NCI-H510A (cell line): Measurements from ENCODE around the gene IP6K2.
"Not testable (repeated sequence)": the region's sequence is repeated elsewhere in the genome, so short reads cannot be mapped to it uniquely, and the experiment has no call there.

Experiments used
- DNase-seq: peaks from one replicate; lab custom pipeline; 2025; lab: John Stamatoyannopoulos, UW

IP6K2 gene

DNA sequence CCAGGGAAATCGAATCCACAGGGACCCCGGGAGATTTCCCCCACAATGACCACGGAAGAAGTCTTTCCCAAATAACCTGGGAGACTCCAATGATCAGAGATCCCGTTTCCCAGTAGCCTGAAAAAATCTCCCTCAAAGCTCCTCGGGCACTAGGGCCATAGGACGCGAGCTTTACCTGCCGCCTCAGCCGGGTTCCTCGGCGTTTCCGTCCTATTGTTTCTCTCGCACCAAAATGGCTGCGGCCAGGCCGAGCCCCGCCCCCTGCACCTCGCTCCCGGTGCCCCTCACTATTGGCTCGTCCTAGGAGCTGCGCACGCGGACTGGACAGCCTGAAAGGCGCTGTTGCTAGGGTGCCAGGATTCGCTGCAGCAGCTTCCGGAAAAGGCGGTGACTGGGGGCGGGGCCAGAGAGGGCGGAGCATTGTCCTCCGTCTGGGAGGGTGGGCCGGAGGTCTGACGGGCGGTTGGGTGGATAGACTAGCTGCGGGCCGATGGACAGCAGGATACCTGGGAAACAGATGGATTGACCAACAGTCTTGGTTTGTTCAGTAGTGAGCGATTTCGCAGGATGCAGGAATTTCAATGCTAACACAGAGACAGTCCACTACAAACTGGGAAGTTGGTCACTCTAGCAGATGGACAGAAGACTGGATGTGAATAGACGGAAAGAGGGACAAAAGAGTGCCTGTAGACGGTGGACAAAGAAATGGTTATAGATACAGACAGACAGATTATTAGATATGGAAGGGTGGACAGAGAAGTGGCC lies at the start of gene IP6K2:
TSS of gene IP6K2 (minus strand) at position 240 of the 765 bp plus-strand sequence. CDS start 21,930 bp downstream, outside the sequence.
- DNase-seq, result peak; percentile 90

- peak; percentile 4 for DNase-seq
These were observed 48.4 kb upstream of the IP6K2 start for GRCh38 chr3:48765376-48765775.

GRCh38 chr3:48762816-48763215 lies 45.8 kb upstream of the IP6K2 start:
- no peak for DNase-seq

DNA sequence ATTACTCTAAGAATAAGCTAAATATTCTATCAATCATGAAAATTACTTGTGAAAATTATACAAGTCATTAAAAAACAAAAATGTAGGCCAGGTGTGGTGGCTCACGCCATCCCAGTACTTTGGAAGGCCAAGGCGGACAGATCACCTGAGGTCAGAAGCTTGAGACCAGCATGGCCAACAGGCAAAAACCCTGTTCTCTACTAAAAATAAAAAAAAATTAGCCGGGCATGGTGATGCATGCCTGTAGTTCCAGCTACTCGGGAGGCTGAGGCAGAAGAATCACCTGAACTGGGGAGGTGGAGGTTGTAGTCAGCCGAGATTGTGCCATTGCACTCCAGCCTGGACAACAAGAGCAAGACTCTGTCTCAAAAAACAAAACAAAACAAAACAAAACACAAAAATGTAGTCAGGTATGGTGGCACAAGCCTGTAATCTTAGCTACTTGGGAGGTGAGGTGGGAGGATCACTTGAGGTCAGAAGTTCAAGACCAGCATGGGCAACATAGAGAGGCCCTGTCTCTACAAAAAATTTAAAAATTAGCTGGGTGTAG lies 43.0 kb upstream of the IP6K2 start:
- DNase-seq, result not testable (repeated sequence)

DNA sequence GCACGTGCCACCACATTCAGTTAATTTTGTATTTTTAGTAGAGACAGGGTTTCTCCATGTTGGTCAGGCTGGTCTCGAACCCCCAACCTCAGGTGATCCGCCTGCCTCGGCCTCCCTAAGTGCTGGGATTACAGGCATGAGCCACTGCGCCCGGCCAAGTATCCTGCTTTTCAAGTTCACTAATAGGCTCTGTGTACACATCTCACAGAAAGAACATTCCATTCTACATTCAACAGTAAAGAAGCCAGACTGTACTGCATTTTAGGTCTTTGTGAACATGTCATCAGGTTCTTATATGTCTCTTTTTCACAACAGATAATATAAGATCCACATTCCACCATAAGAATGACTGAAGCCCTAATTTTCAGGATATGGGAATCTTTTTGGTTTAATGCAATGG lies 42.5 kb upstream of the IP6K2 start:
- not testable (repeated sequence) for DNase-seq

- no peak for DNase-seq
These were observed 42.0 kb upstream of the IP6K2 start for GRCh38 chr3:48759071-48759470.

DNA sequence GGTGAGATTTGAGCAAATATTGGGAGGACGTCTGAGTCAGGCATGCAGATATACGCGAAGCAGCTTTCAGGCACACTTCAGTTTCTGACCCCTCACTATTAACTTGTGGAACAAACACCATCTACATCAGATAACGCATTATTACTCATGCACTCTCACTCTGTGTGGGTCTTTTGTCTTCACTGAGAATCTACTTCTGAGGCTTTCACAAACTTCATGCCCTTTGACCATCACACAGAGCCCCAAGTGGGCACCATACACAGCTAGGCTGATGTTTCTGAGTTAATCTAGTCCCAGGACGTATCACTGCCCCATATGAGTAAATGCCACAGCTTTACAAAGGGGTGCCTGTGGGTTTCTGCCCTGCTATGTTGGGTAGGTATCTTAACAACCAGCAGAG lies 39.6 kb upstream of the IP6K2 start:
- no peak for DNase-seq

GRCh38 chr3:48750856-48751255 lies 33.8 kb upstream of the IP6K2 start:
- no peak for DNase-seq

GRCh38 chr3:48748754-48749153 lies 31.7 kb upstream of the IP6K2 start:
- DNase-seq, result no peak

DNA sequence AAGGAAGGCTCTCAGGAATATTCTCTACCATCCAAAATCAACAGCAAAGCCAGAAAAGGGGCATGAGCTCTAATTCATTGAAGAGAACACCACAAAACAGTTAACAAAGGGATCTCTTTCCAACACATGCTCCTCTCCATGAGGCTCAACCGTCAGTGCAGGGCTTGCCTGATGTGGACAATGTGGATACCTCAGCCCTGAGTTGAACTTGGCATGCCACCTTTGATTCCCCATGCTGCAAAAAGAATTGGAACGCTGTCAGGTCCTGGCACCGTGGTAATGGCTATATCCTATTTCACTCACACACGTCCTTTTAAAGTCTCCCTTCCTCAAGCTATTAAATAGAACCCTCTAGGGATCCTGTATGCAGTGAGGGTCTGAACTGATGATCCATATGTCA lies 30.7 kb upstream of the IP6K2 start:
- no peak for DNase-seq

GRCh38 chr3:48747015-48747615 lies 30.1 kb upstream of the IP6K2 start:
- DNase-seq, result no peak

DNA sequence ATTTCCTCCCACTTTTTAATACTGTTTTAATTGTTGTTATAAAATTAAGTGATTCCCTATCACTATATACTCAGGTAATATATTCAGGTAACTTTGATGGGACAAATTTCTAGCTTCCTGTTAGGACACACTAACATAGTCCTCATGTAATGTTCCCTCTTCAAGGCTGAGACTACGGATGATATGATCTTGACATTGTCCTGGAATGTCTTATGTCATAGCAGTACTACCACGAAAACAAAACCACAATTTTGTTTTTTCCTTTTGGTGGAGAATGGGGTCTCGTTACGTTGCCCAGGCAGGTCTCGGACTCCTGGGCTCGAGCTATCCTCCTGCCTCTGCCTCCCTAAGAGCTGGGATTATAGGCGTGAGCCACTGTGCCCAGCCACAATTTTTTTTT lies 26.8 kb upstream of the IP6K2 start:
- no peak for DNase-seq

- DNase-seq, result not testable (repeated sequence)
These were observed 24.2 kb upstream of the IP6K2 start for GRCh38 chr3:48741226-48741625.

GRCh38 chr3:48739955-48740823 lies 23.2 kb upstream of the IP6K2 start:
- DNase-seq, result no peak

- DNase-seq, result no peak
These were observed 22.6 kb upstream of the IP6K2 start for GRCh38 chr3:48739617-48739954.

GRCh38 chr3:48738926-48739616 lies 22.1 kb upstream of the IP6K2 start:
- no peak for DNase-seq

DNA sequence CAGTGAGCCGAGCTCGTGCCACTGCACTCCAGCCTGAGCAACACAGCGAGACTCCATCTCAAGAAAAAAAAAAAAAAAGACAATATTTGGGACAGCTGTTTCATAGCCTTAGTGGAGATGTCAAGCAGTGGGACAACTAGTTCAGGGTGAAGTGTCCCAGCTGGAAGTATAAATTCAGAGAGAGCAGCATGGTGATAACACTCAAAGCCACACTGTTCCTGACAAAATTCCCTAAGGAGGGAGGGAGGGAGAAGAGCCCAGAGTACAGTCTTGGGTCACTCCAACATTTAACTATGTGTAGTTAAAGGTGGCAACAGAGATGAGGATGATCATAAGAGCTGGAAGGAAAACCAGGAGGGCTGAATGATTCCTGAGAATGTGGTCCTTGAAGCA lies 21.1 kb upstream of the IP6K2 start:
- DNase-seq, result no peak

DNA sequence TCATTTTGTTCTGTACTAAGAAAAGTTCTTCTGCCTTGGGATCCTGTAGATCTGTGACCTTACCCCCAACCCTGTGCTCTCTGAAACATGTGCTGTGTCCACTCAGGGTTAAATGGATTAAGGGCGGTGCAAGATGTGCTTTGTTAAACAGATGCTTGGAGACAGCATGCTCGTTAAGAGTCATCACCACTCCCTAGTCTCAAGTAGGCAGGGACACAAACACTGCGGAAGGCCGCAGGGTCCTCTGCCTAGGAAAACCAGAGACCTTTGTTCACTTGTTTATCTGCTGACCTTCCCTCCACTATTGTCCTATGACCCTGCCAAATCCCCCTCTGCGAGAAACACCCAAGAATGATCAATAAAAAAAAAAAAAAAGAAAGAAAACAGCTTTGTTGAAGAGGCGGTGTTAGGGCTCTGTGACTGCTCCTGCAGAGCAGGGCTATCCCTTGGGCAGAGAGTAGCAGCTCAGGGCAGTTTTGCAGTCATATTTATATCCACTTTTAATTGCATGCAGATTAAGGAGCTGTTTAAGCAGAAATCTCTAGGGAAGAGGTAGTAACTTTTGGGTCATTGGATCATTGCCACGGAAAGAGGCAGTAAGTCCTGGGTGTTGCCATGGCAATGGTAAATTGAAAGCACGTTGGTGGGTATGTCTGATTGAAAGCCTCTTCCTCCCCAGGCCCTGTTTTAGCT lies 18.2 kb upstream of the IP6K2 start:
- DNase-seq, result not testable (repeated sequence)

- DNase-seq, result not testable (repeated sequence)
These were observed 17.5 kb upstream of the IP6K2 start for GRCh38 chr3:48734541-48734940.

- not testable (repeated sequence) for DNase-seq
These were observed 16.9 kb upstream of the IP6K2 start for GRCh38 chr3:48733752-48734518.

- DNase-seq, result no peak
These were observed 10.5 kb upstream of the IP6K2 start for GRCh38 chr3:48727511-48727910.
